Measurements from ENCODE around the gene KCNIP3.

The KCNIP3 gene

GRCh38 chr2:95308426-95308990, 11.4 kb downstream of the KCNIP3 start:
- no peak for TF ChIP-seq CTCF (conservative IDR thresholded peaks at IDR 0.05; ENCODE audit: low read depth, low read length)
- no peak for DNase-seq (ENCODE audit: low read depth)
- H3K4me3 ChIP-seq (ENCODE audit: low read length), result no peak overlapping the region

- no peak overlapping the region for H3K4me3 ChIP-seq (ENCODE audit: low read length)
- no peak for DNase-seq (ENCODE audit: low read depth)
- no peak for TF ChIP-seq CTCF (conservative IDR thresholded peaks at IDR 0.05; ENCODE audit: low read depth, low read length)
Measured at GRCh38 chr2:95309599-95309998, 12.5 kb downstream of the KCNIP3 start.

- TF ChIP-seq CTCF (conservative IDR thresholded peaks at IDR 0.05; ENCODE audit: low read depth, low read length), result no peak
- no peak for DNase-seq (ENCODE audit: low read depth)
- no peak overlapping the region for H3K4me3 ChIP-seq (ENCODE audit: low read length)
Measured at GRCh38 chr2:95310216-95310615, 13.1 kb downstream of the KCNIP3 start.

GRCh38 chr2:95310651-95311050, 13.5 kb downstream of the KCNIP3 start:
- no peak for DNase-seq (ENCODE audit: low read depth)
- TF ChIP-seq CTCF (conservative IDR thresholded peaks at IDR 0.05; ENCODE audit: low read depth, low read length), result no peak
- H3K4me3 ChIP-seq (ENCODE audit: low read length), result no peak overlapping the region

GRCh38 chr2:95311815-95312542, 14.8 kb downstream of the KCNIP3 start:
- H3K4me3 ChIP-seq (ENCODE audit: low read length), result no peak overlapping the region
- TF ChIP-seq CTCF (conservative IDR thresholded peaks at IDR 0.05; ENCODE audit: low read depth, low read length), result no peak
- DNase-seq (ENCODE audit: low read depth), result no peak

- no peak for TF ChIP-seq CTCF (conservative IDR thresholded peaks at IDR 0.05; ENCODE audit: low read depth, low read length)
- no peak for DNase-seq (ENCODE audit: low read depth)
- no peak overlapping the region for H3K4me3 ChIP-seq (ENCODE audit: low read length)
Measured at GRCh38 chr2:95312543-95313201, 15.5 kb downstream of the KCNIP3 start.
